Ovary (tissue), 9 donors: Measurements from ENCODE around the gene RAD51D. TPM values are rescaled to one million over a fixed set of nuclear protein-coding genes. Genes with fewer than 3 reads are reported as not detected.
"Not testable (repeated sequence)": the region's sequence is repeated elsewhere in the genome, so short reads cannot be mapped to it uniquely, and the experiment has no call there.

Experiments
- DNase-seq, 5 donors: peaks; one replicate each; pipeline ENCODE4 v3.0.0-alpha.2; 2019 to 2020
- H3K27ac ChIP-seq, 2 donors: fragments of 200-600 bp; one replicate each; pipeline versions ENCODE4 v1.5.1 to v1.8.0; 2019 to 2022
- H3K27me3 ChIP-seq: fragments of 200-600 bp; one replicate; pipeline ENCODE4 v1.8.0; 2022
- H3K36me3 ChIP-seq: fragments of 200-600 bp; sonication (generic); one replicate; pipeline ENCODE4 v1.5.1; 2019
- H3K4me1 ChIP-seq: one replicate; pipeline ENCODE4 v1.8.1; 2013; ENCODE audit warnings: mild to moderate bottlenecking, moderate library complexity; ENCODE audit not compliant: insufficient read depth
- H3K4me3 ChIP-seq: fragments of 200-600 bp; sonication (generic); one replicate; pipeline ENCODE4 v1.5.1; 2017
- H3K9me3 ChIP-seq, 2 donors: fragments of 200-600 bp in 1 of 2; sonication (generic) in 1 of 2; one replicate each; pipeline versions ENCODE4 v1.5.1 to v1.8.1; 2013 to 2019; ENCODE audit warnings: mild to moderate bottlenecking in 1 of 2, moderate library complexity in 1 of 2
- CTCF ChIP-seq, 3 donors: fragments of 450-650 bp in 2 of 3; fragments of 200-600 bp in 1 of 3; IDR thresholded peaks; one replicate each; pipeline versions ENCODE4 v1.5.1 to v1.8.0; 2016 to 2022; ENCODE audit warnings: antibody characterized with exemption in 3 of 3, mild to moderate bottlenecking in 1 of 3
- EP300 ChIP-seq: sonication (generic); formaldehyde crosslinking; IDR thresholded peaks from one replicate; pipeline ENCODE4 v1.6.1; 2017; ENCODE audit warnings: antibody characterized with exemption
- POLR2A ChIP-seq: fragments of 450-650 bp; IDR thresholded peaks from one replicate; pipeline ENCODE4 v1.6.1; 2017; ENCODE audit warnings: antibody characterized with exemption, mild to moderate bottlenecking, moderate library complexity
- WGBS, 3 donors: extraction: QIAGEN DNeasy Blood & Tissue Kit in 1 of 3; methylation state at CpG; one replicate each; pipeline versions ENCODE4 v1.1.5 to v1.1.7; 2013 to 2017; 5-methylcytosine and 5-hydroxymethylcytosine counted together
- intact Hi-C, 4 donors: fragments of 100-400 bp; cut with DNase I; formaldehyde crosslinking; loops; one replicate each; pipeline versions ENCODE4 v1.11.0 to v1.15.1; 2022 to 2023
- polyA plus RNA-seq, 2 donors: library from polyadenylated mRNA; stranded (reverse); fragments of 200-250 nt in 1 of 2; fragments of 350-450 nt in 1 of 2; fragmentation: Illumina TruSeq in 1 of 2; extraction: RNeasy Lipid Tissue Mini Kit (QIAGEN cat#74804) in 1 of 2; gene quantifications; one replicate each; pipeline ENCODE4 v1.2.3, GENCODE V29; 2013 to 2014
- total RNA-seq, 7 donors: library from RNA; depleted of rRNA in 2 of 7; stranded (reverse); fragments of >200 nt in 2 of 7; fragmentation: NEBNext Ultra II Directional in 3 of 7; extraction: Animal tissue kit (Norgen Biotek cat#: 25700) in 3 of 7; gene quantifications; one replicate each; pipeline versions ENCODE4 v1.1.0 to v1.2.4, GENCODE V29; 2016 to 2023
- donor health status: DM: no; HTN: no; CAD: no; lungs with moderate emphysema.
- donor health status: DM: no; HTN: no; CAD: no.
- donor health status: Bipolar disorder and iron deficiency.
- donor health status: DM: yes; HTN: yes; CAD: no.
- donor health status: DM: no; HTN: no; CAD: no.
- donor health status: DM: yes; HTN: yes; CAD: no.

RAD51D gene
- total and polyA plus RNA-seq, 9 donors = 7.3 to 16.7 (median 11.4) TPM

- Histone ChIP-seq H3K4me1 (no peaks in the 10 kb centered on the region), H3K4me3 (no peak overlapping the region), H3K9me3 (no peaks in the 10 kb centered on the region), H3K27me3 (no peaks in the 10 kb centered on the region), H3K27ac (no peak overlapping the region), H3K36me3 (no peaks in the 10 kb centered on the region)
- 93 to 94% (median 93%) methylated on average over 2 of the region's 2 CpGs for WGBS, 3 donors
- TF ChIP-seq POLR2A = no peak
- no peak for DNase-seq
- intact Hi-C loops = no loop called here
Observed at GRCh38 chr17:35101725-35102124, 17.9 kb downstream of the RAD51D start.

- WGBS, 3 donors = 91 to 96% (median 95%) methylated on average over 14 of the region's 14 CpGs
- intact Hi-C loops = no loop called here
- Histone ChIP-seq H3K27me3 (no peaks in the 10 kb centered on the region), H3K27ac (no peak overlapping the region), H3K4me3 (no peak overlapping the region), H3K9me3 (no peaks in the 10 kb centered on the region), H3K36me3 (no peaks in the 10 kb centered on the region), H3K4me1 (no peaks in the 10 kb centered on the region)
- no peak for DNase-seq
- TF ChIP-seq CTCF (IDR thresholded peaks at IDR 0.05) (no peak), POLR2A (no peak), EP300 (no peak)
Observed at GRCh38 chr17:35101036-35101435, 18.6 kb downstream of the RAD51D start.

- no peak for DNase-seq
- Histone ChIP-seq H3K9me3 (no peaks in the 10 kb centered on the region), H3K27me3 (no peaks in the 10 kb centered on the region), H3K36me3 (no peaks in the 10 kb centered on the region), H3K27ac (no peak overlapping the region), H3K4me1 (no peaks in the 10 kb centered on the region), H3K4me3 (no peak overlapping the region)
- intact Hi-C loops = no loop called here
- TF ChIP-seq POLR2A = no peak
- TF ChIP-seq CTCF (IDR thresholded peaks at IDR 0.05) = no peak
- TF ChIP-seq EP300 = no peak
- 88 to 91% (median 89%) methylated on average over 3 of the region's 3 CpGs for WGBS, 3 donors
Observed at GRCh38 chr17:35099908-35100307, 19.8 kb downstream of the RAD51D start.

DNA sequence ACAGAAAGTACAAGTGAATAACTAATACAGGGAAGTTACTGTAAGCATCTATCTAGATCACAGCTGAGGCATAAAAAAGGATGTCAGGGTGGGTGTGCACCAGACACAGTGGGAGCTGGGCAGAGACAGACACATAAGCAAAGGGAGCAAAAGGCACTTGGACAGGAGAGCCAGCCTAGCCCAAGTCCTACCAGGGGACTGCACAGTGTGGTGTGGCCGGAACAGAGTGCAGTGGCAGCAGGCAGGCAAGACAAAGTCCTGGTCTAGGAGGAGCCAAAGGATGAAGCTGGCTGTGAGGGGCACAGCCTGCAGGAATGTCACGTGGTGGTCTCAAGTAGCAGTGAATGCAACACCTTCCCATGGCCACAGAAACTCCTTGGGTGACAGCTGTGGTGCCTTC is 21.9 kb downstream of the RAD51D start:
- no peak overlapping the region for H3K27ac ChIP-seq
- H3K4me1 ChIP-seq = no peaks in the 10 kb centered on the region
- H3K4me3 ChIP-seq = no peak overlapping the region
- DNase-seq = no peak
- H3K27me3 ChIP-seq = no peaks in the 10 kb centered on the region
- no peaks in the 10 kb centered on the region for H3K9me3 ChIP-seq
- no peaks in the 10 kb centered on the region for H3K36me3 ChIP-seq
- intact Hi-C loops = no loop called here
- 78 to 92% (median 84%) methylated on average over 2 of the region's 2 CpGs for WGBS, 3 donors
- TF ChIP-seq EP300 = no peak
- TF ChIP-seq CTCF (IDR thresholded peaks at IDR 0.05) = no peak
- no peak for TF ChIP-seq POLR2A

DNA sequence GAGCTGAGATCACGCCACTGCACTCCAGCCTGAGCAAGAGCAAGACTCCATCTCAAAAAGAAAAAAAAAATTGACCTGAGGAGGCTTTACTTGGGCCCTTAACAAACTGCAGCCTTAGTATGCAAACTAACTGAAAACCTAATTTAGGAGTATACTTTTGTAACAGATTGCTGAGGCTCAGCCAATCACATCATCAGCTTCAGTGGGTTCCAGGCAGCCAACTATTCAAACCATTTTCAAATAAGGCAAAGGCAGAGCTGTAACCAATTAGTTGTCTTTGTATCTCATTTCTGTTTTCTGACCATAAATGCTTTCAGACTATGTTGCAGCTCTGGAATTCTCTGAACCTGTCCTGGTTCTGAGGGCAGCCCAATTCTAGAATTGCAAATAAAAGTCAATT is 23.9 kb downstream of the RAD51D start:
- no peak for TF ChIP-seq EP300
- TF ChIP-seq POLR2A = no peak
- Histone ChIP-seq H3K27me3 (no peaks in the 10 kb centered on the region), H3K4me3 (no peak overlapping the region), H3K9me3 (no peaks in the 10 kb centered on the region), H3K36me3 (no peaks in the 10 kb centered on the region), H3K27ac (no peak overlapping the region), H3K4me1 (no peaks in the 10 kb centered on the region)
- intact Hi-C loops = no loop called here
- WGBS, 3 donors = 96 to 100% (median 98%) methylated on average over 1 of the region's 1 CpG
- DNase-seq = no peak

- Histone ChIP-seq H3K36me3 (no peaks in the 10 kb centered on the region), H3K9me3 (no peaks in the 10 kb centered on the region), H3K4me1 (no peaks in the 10 kb centered on the region), H3K27me3 (no peaks in the 10 kb centered on the region), H3K4me3 (no peak overlapping the region), H3K27ac (no peak overlapping the region)
- intact Hi-C loops = no loop called here
- WGBS, 3 donors = 84 to 91% (median 88%) methylated on average over 2 of the region's 2 CpGs
- no peak for DNase-seq
- TF ChIP-seq POLR2A = no peak
- TF ChIP-seq EP300 = no peak
- no peak for TF ChIP-seq CTCF (IDR thresholded peaks at IDR 0.05)
Observed at GRCh38 chr17:35094902-35095301, 24.8 kb downstream of the RAD51D start.

DNA sequence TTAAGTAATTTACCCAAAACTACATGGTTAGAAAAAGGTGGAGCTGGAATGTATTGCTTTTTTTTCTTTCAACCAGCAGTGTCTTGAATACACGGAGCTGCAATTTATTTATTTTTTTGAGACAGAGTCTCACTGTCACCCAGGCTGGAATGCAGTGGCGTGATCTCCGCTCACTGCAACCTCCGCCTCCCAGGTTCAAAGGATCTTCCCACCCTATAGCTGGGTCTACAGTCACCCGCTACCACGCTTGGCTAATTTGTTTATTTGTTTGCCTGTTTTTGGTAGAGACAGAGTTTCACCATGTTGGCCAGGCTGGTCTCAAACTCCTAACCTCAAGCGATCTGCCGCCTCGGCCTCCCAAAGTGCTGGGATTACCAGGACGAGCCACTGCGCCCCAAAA is 29.0 kb downstream of the RAD51D start:
- H3K27me3 ChIP-seq, DNase-seq, H3K9me3 ChIP-seq, H3K27ac ChIP-seq, H3K4me3 ChIP-seq, H3K4me1 ChIP-seq, H3K36me3 ChIP-seq, intact Hi-C loops: not testable (repeated sequence)
- WGBS, 3 donors = 82 to 86% (median 83%) methylated on average over 11 of the region's 11 CpGs
